ENCODE measurements around the gene TRPT1. TPM values are rescaled to one million over a fixed set of nuclear protein-coding genes. Genes with fewer than 3 reads are reported as not detected.

The TRPT1 gene
- total and polyA plus RNA-seq, 2 of the 4 experiments (the other 2 are of a cell fraction), result 63.2 to 81.9 TPM

DNA sequence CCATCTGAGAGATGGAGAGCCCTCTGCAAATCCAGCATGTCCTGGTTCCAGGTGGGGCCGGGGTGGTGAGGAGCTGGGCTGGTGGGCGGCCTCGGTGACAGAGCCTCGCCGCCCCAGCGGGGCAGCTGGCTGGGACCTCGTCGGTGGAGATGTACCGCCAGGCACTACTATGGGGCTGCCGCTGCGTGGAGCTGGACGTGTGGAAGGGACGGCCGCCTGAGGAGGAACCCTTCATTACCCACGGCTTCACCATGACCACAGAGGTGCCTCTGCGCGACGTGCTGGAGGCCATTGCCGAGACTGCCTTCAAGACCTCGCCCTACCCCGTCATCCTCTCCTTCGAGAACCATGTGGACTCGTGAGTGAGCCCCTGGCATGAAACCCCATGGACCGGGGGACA, 32.4 kb upstream of the TRPT1 start:
- TF ChIP-seq MXI1 (IDR thresholded peaks at IDR 0.05; ENCODE audit: borderline replicate concordance, low read depth, low read length) (no peak), POLR2A (IDR thresholded peaks at IDR 0.05; ENCODE audit: low read depth, low read length) (no peak), NFE2L2 (IDR thresholded peaks at IDR 0.05; ENCODE audit: low read depth, low read length) (no peak), RFX5 (IDR thresholded peaks at IDR 0.05; ENCODE audit: low read depth, low read length) (no peak)
- Histone ChIP-seq H3K27me3 (ENCODE audit: control insufficient read depth, insufficient read depth, low read length) (no peaks in the 10 kb centered on the region), H2AK9ac (replicated peaks; ENCODE audit: low read depth, low read length, poor library complexity) (no peak overlapping the region), H2BK15ac (ENCODE audit: low read depth, low read length) (no peak overlapping the region), H2BK120ac (ENCODE audit: low read depth, low read length) (no peak overlapping the region), H4K91ac (ENCODE audit: insufficient read depth, low read depth, low read length) (no peak overlapping the region), H4K20me1 (ENCODE audit: insufficient read depth, low read length) (0 out of 2 replicates have a peak, but pooled peaks cover under 1% of the 10 kb centered on the region), H3K9me3 (ENCODE audit: control insufficient read depth, insufficient read depth, low read length) (no peaks in the 10 kb centered on the region), H2BK20ac (ENCODE audit: low read depth, low read length) (no peak overlapping the region), H2AFZ (replicated peaks; ENCODE audit: low read length, poor library complexity) (no peak overlapping the region), H3K36me3 (ENCODE audit: control insufficient read depth, insufficient read depth, low read length) (peaks cover 66% of the 10 kb centered on the region), H3K56ac (ENCODE audit: extremely low read depth, insufficient read depth, low read length) (no peak overlapping the region), H3K18ac (ENCODE audit: low read depth, low read length) (no peak overlapping the region), H4K5ac (ENCODE audit: low read depth, low read length) (no peak overlapping the region), H3K4me2 (ENCODE audit: low read depth, low read length) (no peak overlapping the region), H2AK5ac (ENCODE audit: low read depth, low read length) (no peak overlapping the region), H3K4me3 (ENCODE audit: insufficient read depth, low read depth, low read length) (no peak overlapping the region), H3K79me1 (ENCODE audit: low read depth in 1 of 2, low read length in 2 of 2) (peaks cover 7 to 61% of the 10 kb centered on the region in 2 experiments), H4K8ac (ENCODE audit: low read depth in 2 of 2, low read length in 2 of 2) (no peak overlapping the region), H3K14ac (replicated peaks; ENCODE audit: low read depth, low read length) (no peak overlapping the region), H3K4me1 (ENCODE audit: control insufficient read depth, insufficient read depth, low read length) (peaks cover 7% of the 10 kb centered on the region), H3K9ac (ENCODE audit: low read depth, low read length) (no peak overlapping the region), H3K4ac (ENCODE audit: low read depth, low read length) (no peak overlapping the region), H3K27ac (ENCODE audit: insufficient read depth, low read length) (no peak overlapping the region), H3K9me1 (ENCODE audit: insufficient read depth, low read length) (0 out of 2 replicates have a peak, but pooled peaks cover 5% of the 10 kb centered on the region), H2BK5ac (ENCODE audit: low read depth, low read length, poor library complexity, severe bottlenecking) (no peak overlapping the region), H3K23ac (ENCODE audit: low read depth, low read length) (no peak overlapping the region)
- intact Hi-C loops (cut with micrococcal nuclease) (no loop called here), in situ Hi-C loops (cut with MboI; ENCODE audit: low sequenced_read_pairs) (no loop called here), dilution Hi-C loops (cut with HindIII; ENCODE audit: low sequenced_read_pairs, unreplicated experiment) (no loop called here)
- no TSS peak for BruUV-seq (replicated peaks)
- CTCF ChIA-PET, result no interaction called here
- DNase-seq (no peak), ATAC-seq (ENCODE audit: low read depth) (no peak)
- POLR2A ChIA-PET (ENCODE audit: unreplicated experiment), result no interaction called here
- WGBS, 2 experiments (ENCODE audit: extremely low coverage in 2 of 2, insufficient read length in 1 of 2), result 96% methylated on average over 9 of the region's 24 CpGs; no CpG with 5 or more reads in 1 of the 2 experiments

Data from IMR-90 (cell line).